COLO668 (cell line): ENCODE data around the gene OPTC.

Experiments used
- DNase-seq: peaks from one replicate; lab custom pipeline; 2025; ENCODE audit not compliant: unreplicated experiment; lab: John Stamatoyannopoulos, UW

Gene OPTC

DNA sequence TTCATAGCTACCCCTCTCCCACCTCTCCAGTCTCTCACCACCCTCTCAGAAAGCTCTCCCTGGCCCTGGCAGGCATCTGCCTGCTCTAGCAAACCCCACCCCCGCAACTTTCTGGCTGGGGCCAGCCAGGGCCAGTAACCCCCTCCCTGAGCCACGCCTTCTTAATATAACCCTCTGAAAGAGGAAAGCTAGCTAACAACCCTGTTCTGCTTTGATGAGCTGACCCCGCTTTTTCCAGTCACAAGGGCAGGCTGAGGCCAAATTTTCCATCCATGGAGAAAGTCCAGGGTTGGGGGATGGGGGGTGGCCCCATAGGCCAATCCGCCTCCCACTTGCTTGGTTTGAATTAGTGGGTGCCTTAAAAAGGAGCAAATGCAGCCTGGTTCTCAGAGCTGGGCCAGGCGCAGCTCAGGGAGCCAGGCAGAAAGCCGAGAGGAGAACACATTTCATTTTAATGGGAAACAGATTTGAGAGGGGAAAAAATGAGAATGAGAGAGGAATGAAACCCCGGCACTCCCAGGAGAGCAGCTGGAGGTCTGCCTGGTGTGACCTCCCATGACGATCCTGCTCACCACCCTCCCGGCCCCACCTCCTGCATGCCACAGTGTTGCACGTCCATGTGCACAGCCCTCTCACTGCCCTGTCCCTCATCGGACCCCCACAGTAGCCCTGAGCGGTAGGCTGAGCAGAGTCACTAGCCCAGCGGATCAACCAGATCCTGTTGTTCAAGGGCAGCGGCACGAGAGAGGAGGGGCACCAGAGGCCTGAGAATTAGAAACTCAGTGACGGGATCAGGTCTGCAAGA is 62.3 kb downstream of the OPTC start:
- DNase-seq, result no peak

DNA sequence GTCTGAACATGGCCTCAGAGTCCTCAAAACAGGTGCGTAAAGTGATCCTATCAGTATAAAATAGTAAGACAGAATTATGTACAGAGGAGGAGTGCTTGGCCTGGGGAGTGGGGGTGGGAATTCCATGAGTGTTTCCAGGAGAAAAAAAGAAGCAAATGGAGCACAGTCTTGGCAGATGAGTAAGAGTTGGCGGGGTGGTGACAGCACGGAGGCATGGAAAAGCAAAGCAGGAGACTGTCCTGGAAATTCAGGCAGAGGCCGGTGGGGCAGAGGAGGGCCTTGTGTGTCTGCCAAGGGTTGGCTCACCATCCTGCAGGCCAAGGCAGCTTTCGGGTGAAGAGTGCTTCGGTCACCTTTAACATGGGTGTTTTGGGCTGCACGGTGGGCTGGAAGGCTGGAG is 63.4 kb downstream of the OPTC start:
- no peak for DNase-seq

GRCh38 chr1:203558064-203558760 is 64.3 kb downstream of the OPTC start:
- DNase-seq, result no peak
